Transverse colon (tissue), 3 donors: ENCODE data around the gene ATAD3C.
A peak's percentile ranks its signal among the peaks of the same experiment; 100 is the strongest.

Source experiments
- CTCF ChIP-seq, 5 experiments: fragments of 200-600 bp in 3 of 5; fragments of 450-650 bp in 2 of 5; sonication (generic) in 3 of 5; IDR thresholded peaks; 1 replicate in 2 of 5; 2 replicates in 3 of 5; pipeline ENCODE4 v1.5.1; 2016 to 2017; ENCODE audit warnings: antibody characterized with exemption in 5 of 5, inconsistent platforms in 3 of 5, mild to moderate bottlenecking in 2 of 5, moderate library complexity in 1 of 5
- EP300 ChIP-seq: sonication (generic); formaldehyde crosslinking; IDR thresholded peaks from one replicate; pipeline ENCODE4 v1.6.1; 2017; ENCODE audit warnings: antibody characterized with exemption, low read depth
- POLR2A ChIP-seq: fragments of 450-650 bp; IDR thresholded peaks from one replicate; pipeline ENCODE4 v1.6.1; 2016; ENCODE audit warnings: antibody characterized with exemption, mild to moderate bottlenecking, moderate library complexity

GRCh38 chr1:1406821-1407635 lies 42.5 kb upstream of the ATAD3C start, which contains the start of gene MRPL20:
- TF ChIP-seq POLR2A, result peak; percentile 82
- TF ChIP-seq EP300, result no peak
- no peak for TF ChIP-seq CTCF (IDR thresholded peaks at IDR 0.05)
